Transverse colon (tissue), 4 donors: Measurements from ENCODE around the gene TMEM129. TPM values are rescaled to one million over a fixed set of nuclear protein-coding genes. Genes with fewer than 3 reads are reported as not detected.

ENCODE experiments used
- DNase-seq: peaks from one replicate; pipeline ENCODE4 v3.0.0-alpha.2; 2019
- H3K27ac ChIP-seq, 4 donors: fragments of 200-600 bp; sonication (generic); 2 replicates each; pipeline ENCODE4 v1.5.1; 2016 to 2018; ENCODE audit warnings: inconsistent platforms in 4 of 4
- H3K27me3 ChIP-seq: fragments of 200-600 bp; sonication (generic); 2 replicates; pipeline ENCODE4 v1.5.1; 2017; ENCODE audit warnings: inconsistent platforms
- H3K36me3 ChIP-seq, 4 donors: fragments of 200-600 bp; sonication (generic); 2 replicates each; pipeline ENCODE4 v1.5.1; 2017 to 2019; ENCODE audit warnings: inconsistent platforms in 4 of 4
- H3K4me1 ChIP-seq, 4 donors: fragments of 200-600 bp; sonication (generic); 2 replicates each; pipeline ENCODE4 v1.5.1; 2017 to 2020; ENCODE audit warnings: inconsistent platforms in 4 of 4
- H3K4me3 ChIP-seq, 4 donors: fragments of 200-600 bp; sonication (generic); 1 replicate in 1 of 4; 2 replicates in 3 of 4; pipeline versions ENCODE4 v1.5.1 to v1.6.1; 2017 to 2019; ENCODE audit warnings: inconsistent platforms in 4 of 4
- H3K9me3 ChIP-seq, 2 donors: fragments of 200-600 bp; sonication (generic); 2 replicates each; pipeline ENCODE4 v1.5.1; 2017 to 2019; ENCODE audit warnings: inconsistent platforms in 2 of 2
- CTCF ChIP-seq, 5 experiments: fragments of 200-600 bp in 3 of 5; fragments of 450-650 bp in 2 of 5; sonication (generic) in 3 of 5; IDR thresholded peaks; 1 replicate in 2 of 5; 2 replicates in 3 of 5; pipeline ENCODE4 v1.5.1; 2016 to 2017; ENCODE audit warnings: antibody characterized with exemption in 5 of 5, inconsistent platforms in 3 of 5, mild to moderate bottlenecking in 2 of 5, moderate library complexity in 1 of 5
- EP300 ChIP-seq: sonication (generic); formaldehyde crosslinking; IDR thresholded peaks from one replicate; pipeline ENCODE4 v1.6.1; 2017; ENCODE audit warnings: antibody characterized with exemption, low read depth
- POLR2A ChIP-seq: fragments of 450-650 bp; IDR thresholded peaks from one replicate; pipeline ENCODE4 v1.6.1; 2016; ENCODE audit warnings: antibody characterized with exemption, mild to moderate bottlenecking, moderate library complexity
- POLR2AphosphoS5 ChIP-seq, 3 donors: sonication (generic); formaldehyde crosslinking; IDR thresholded peaks; one replicate each; pipeline ENCODE4 v1.6.1; 2016; ENCODE audit warnings: antibody characterized with exemption in 3 of 3
- WGBS, 2 donors: methylation state at CpG; one replicate each; pipeline ENCODE4 v1.1.5; 2018; ENCODE audit warnings: low coverage in 1 of 2; 5-methylcytosine and 5-hydroxymethylcytosine counted together
- in situ Hi-C, 4 donors: fragments of 200-750 bp; cut with MboI; loops; one replicate each; pipeline versions ENCODE4 v1.15.0 to v1.15.1; 2017; ENCODE audit warnings: low sequenced_read_pairs in 3 of 4, low pct_ligation_motif_present in 1 of 4, low pct_unique_long_range_greater_than_20kb in 1 of 4
- intact Hi-C: fragments of 100-400 bp; cut with DNase I; formaldehyde crosslinking; loops from one replicate; pipeline ENCODE4 v1.15.1; 2023; ENCODE audit warnings: low total_unique reads
- total RNA-seq, 4 donors: library from RNA; depleted of rRNA; stranded (reverse); fragments of >200 nt; gene quantifications; one replicate each; pipeline ENCODE4 v1.1.0, GENCODE V29; 2016

The TMEM129 gene
- total RNA-seq, 4 donors from 2014 or later, result 66.1 to 116 (median 86.6) TPM

GRCh38 chr4:1685235-1686150, 35.6 kb downstream of the TMEM129 start:
- Histone ChIP-seq H3K9me3 (no peaks in the 10 kb centered on the region), H3K4me3 (peak overlapping the region in 3 of 4 donors; percentile 47 to 66 (median 60)), H3K27me3 (no peaks in the 10 kb centered on the region), H3K36me3 (no peaks in the 10 kb centered on the region), H3K27ac (peak overlapping the region; percentile 71 to 82 (median 78)), H3K4me1 (peaks cover 0 to 20% (median 12%) of the 10 kb centered on the region in 4 donors)
- no peak for DNase-seq
- intact Hi-C loops (no loop called here), in situ Hi-C loops (loop anchor here in 1 of 4 donors (5.0 kb wide), 1 partner anchor 47 kb away; no protein-coding TSS in a partner anchor)
- TF ChIP-seq POLR2AphosphoS5 (IDR thresholded peaks at IDR 0.05) (no peak), POLR2A (no peak), EP300 (no peak), CTCF (IDR thresholded peaks at IDR 0.05) (no peak)
- WGBS, 2 donors, result 84% methylated on average over 23 of the region's 23 CpGs; no CpG with 5 or more reads in 1 of the 2 donors

- Histone ChIP-seq H3K36me3 (no peaks in the 10 kb centered on the region), H3K27me3 (no peaks in the 10 kb centered on the region), H3K4me1 (peaks cover 0 to 20% (median 12%) of the 10 kb centered on the region in 4 donors), H3K27ac (peak overlapping the region; percentile 71 to 82 (median 78)), H3K4me3 (peak overlapping the region; percentile 34 to 66 (median 54)), H3K9me3 (no peaks in the 10 kb centered on the region)
- intact Hi-C loops, result no loop called here
- in situ Hi-C loops, result loop anchor here in 1 of 4 donors (5.0 kb wide), 1 partner anchor 48 kb away; no protein-coding TSS in a partner anchor
- TF ChIP-seq EP300, result no peak
- peak; percentile 9 for TF ChIP-seq POLR2A
- DNase-seq, result peak; percentile 32
- 17% methylated on average over 56 of the region's 66 CpGs; no CpG with 5 or more reads in 1 of the 2 donors for WGBS, 2 donors
Measured at GRCh38 chr4:1684506-1685234, 36.5 kb downstream of the TMEM129 start.

- Histone ChIP-seq H3K27ac (peak within 1 kb of the TSS; percentile 82 to 93 (median 90)), H3K36me3 (no peaks in the 10 kb centered on the region), H3K4me3 (peak within 1 kb of the TSS; percentile 65 to 74 (median 68)), H3K9me3 (no peaks in the 10 kb centered on the region), H3K4me1 (peaks cover 0 to 20% (median 12%) of the 10 kb centered on the region in 4 donors), H3K27me3 (no peaks in the 10 kb centered on the region)
- intact Hi-C loops, result no loop called here
- peak; percentile 96 for DNase-seq
- in situ Hi-C loops, result no loop called here
- WGBS, 2 donors, result 1 to 3% methylated on average over 6 to 48 of the region's 118 CpGs
- TF ChIP-seq EP300 (no peak), POLR2A (no peak), CTCF (IDR thresholded peaks at IDR 0.05) (no peak), POLR2AphosphoS5 (IDR thresholded peaks at IDR 0.05) (no peak)
Measured at GRCh38 chr4:1683736-1684505, 37.2 kb downstream of the TMEM129 start, which contains the start of gene FAM53A. FAM53A (minus strand) TSS chr4:1684313; CDS start chr4:1668741, 15,572 bp downstream.

GRCh38 chr4:1683261-1683735, 37.8 kb downstream of the TMEM129 start:
- peak in 1 of 3 donors; percentile 31 for TF ChIP-seq POLR2AphosphoS5 (IDR thresholded peaks at IDR 0.05)
- TF ChIP-seq EP300, result no peak
- Histone ChIP-seq H3K4me3 (peak overlapping the region; percentile 65 to 74 (median 68)), H3K4me1 (peaks cover 0 to 24% (median 12%) of the 10 kb centered on the region in 4 donors), H3K9me3 (no peaks in the 10 kb centered on the region), H3K27ac (peak overlapping the region; percentile 81 to 93 (median 90)), H3K27me3 (no peaks in the 10 kb centered on the region), H3K36me3 (no peaks in the 10 kb centered on the region)
- intact Hi-C loops, result no loop called here
- in situ Hi-C loops, result no loop called here
- no peak for DNase-seq
- 13 to 15% methylated on average over 11 to 13 of the region's 13 CpGs for WGBS, 2 donors
